HepG2 (cell line): Measurements from ENCODE around the gene RNF208.

ENCODE experiments used
- ATF1 ChIP-seq: IDR thresholded peaks from 2 replicates; pipeline ENCODE4 v1.6.1; 2016; ENCODE audit warnings: mild to moderate bottlenecking, control low read depth
- HOXA7 ChIP-seq: sonication (generic); formaldehyde crosslinking; IDR thresholded peaks from 2 replicates; pipeline ENCODE4 v1.8.1; 2022; ENCODE audit warnings: mild to moderate bottlenecking, missing genetic modification reagents, moderate library complexity
- MAZ ChIP-seq, 2 experiments: sonication (generic) in 1 of 2; formaldehyde crosslinking in 1 of 2; IDR thresholded peaks; 2 replicates each; pipeline versions ENCODE4 v1.5.0 to v1.6.1; 2012 to 2020; ENCODE audit warnings: low read depth in 2 of 2, mild to moderate bottlenecking in 2 of 2, borderline replicate concordance in 1 of 2, improper control_type of control experiment in 1 of 2, low read length in 1 of 2, missing genetic modification reagents in 1 of 2, moderate library complexity in 1 of 2
- POLR2A ChIP-seq, 2 experiments: IDR thresholded peaks; 2 replicates each; pipeline ENCODE4 v1.6.1; 2011; ENCODE audit warnings: low read depth in 2 of 2, low read length in 2 of 2, mild to moderate bottlenecking in 1 of 2, moderate library complexity in 1 of 2; ENCODE audit not compliant: insufficient read depth in 1 of 2
- POLR2AphosphoS5 ChIP-seq: IDR thresholded peaks from 2 replicates; pipeline ENCODE4 v1.6.1; 2012; ENCODE audit warnings: low read depth, low read length
- SP1 ChIP-seq, 2 experiments: fragments of 450-650 bp in 1 of 2; sonication (generic) in 1 of 2; formaldehyde crosslinking in 1 of 2; IDR thresholded peaks; 2 replicates each; pipeline versions ENCODE4 v1.4.0 to v1.6.1; 2016 to 2020; ENCODE audit warnings: missing genetic modification reagents in 1 of 2
- ZNF432 ChIP-seq: sonication (generic); formaldehyde crosslinking; IDR thresholded peaks from 2 replicates; pipeline ENCODE4 v1.5.0; 2020; ENCODE audit warnings: missing genetic modification reagents, mild to moderate bottlenecking, borderline replicate concordance
- TF ChIP-seq, protein P1 (sequence below): sonication (generic); formaldehyde crosslinking; IDR thresholded peaks from 2 replicates; pipeline ENCODE4 v1.5.0; 2020; ENCODE audit warnings: mild to moderate bottlenecking, missing genetic modification reagents, moderate library complexity
- TF ChIP-seq, protein P2 (sequence below): sonication (generic); formaldehyde crosslinking; IDR thresholded peaks from 2 replicates; pipeline ENCODE4 v1.4.0; 2020; ENCODE audit warnings: missing genetic modification reagents, borderline replicate concordance
- TF ChIP-seq, protein P3 (sequence below): sonication (generic); formaldehyde crosslinking; IDR thresholded peaks from 2 replicates; pipeline ENCODE4 v1.8.0; 2022; ENCODE audit warnings: mild to moderate bottlenecking, missing genetic modification reagents
- TF ChIP-seq, protein P4 (sequence below): sonication (generic); formaldehyde crosslinking; IDR thresholded peaks from 2 replicates; pipeline ENCODE4; 2020; ENCODE audit warnings: missing genetic modification reagents, mild to moderate bottlenecking, borderline replicate concordance
- TF ChIP-seq, protein P5 (sequence below): conservative IDR thresholded peaks from 2 replicates; pipeline ENCODE4 v1.6.1; 2018; ENCODE audit warnings: missing genetic modification reagents

DNA sequence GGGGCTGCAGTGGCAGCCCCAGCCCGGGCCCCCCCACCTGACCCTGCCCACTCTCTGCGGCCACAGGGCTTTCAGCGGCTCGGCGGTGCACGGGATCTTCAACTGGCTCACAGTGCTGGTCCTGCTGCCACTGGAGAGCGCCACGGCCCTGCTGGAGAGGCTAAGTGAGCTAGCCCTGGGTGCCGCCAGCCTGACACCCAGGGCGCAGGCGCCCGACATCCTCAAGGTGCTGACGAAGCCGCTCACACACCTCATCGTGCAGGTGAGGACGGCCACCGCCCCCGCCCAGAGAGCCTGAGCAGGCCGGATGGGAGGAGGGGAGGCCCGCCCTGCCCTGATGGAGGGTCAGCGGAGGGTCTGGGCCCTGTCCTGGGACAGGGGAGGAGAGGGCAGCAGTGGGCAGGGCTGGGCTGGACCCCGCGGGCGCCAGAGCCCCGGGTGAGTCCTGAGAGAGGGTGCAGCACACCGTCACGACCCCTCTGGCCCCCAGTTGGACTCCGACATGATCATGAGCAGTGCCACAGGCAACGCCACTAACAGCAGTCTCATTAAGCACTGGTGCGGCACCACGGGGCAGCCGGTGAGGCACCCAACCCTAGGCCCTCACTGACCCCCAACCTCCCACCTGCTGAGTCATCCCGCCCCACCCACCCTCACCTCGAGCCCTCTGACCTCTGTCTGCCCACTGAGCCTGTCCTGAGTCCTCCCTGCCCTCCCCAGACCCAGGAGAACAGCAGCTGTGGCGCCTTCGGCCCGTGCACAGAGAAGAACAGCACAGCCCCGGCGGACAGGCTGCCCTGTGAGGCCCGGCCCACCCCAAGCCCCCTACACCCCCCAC is 11.3 kb upstream of the RNF208 start:
- TF ChIP-seq SP1 (IDR thresholded peaks at IDR 0.05) (no peak), SP1 (CRISPR knock-in tag; IDR thresholded peaks at IDR 0.05) (no peak), ATF1 (CRISPR knock-in tag) (no peak), HOXA7 (CRISPR knock-in tag) (no peak), MAZ (IDR thresholded peaks at IDR 0.05; ENCODE audit: borderline replicate concordance, low read depth, low read length) (no peak), MAZ (CRISPR knock-in tag; IDR thresholded peaks at IDR 0.05; ENCODE audit: low read depth) (no peak), POLR2A (IDR thresholded peaks at IDR 0.05; ENCODE audit: insufficient read depth in 1 of 2, low read depth in 2 of 2, low read length in 2 of 2) (no peak), POLR2AphosphoS5 (no peak), ZNF432 (CRISPR knock-in tag) (no peak)
- TF ChIP-seq, protein P1, sequence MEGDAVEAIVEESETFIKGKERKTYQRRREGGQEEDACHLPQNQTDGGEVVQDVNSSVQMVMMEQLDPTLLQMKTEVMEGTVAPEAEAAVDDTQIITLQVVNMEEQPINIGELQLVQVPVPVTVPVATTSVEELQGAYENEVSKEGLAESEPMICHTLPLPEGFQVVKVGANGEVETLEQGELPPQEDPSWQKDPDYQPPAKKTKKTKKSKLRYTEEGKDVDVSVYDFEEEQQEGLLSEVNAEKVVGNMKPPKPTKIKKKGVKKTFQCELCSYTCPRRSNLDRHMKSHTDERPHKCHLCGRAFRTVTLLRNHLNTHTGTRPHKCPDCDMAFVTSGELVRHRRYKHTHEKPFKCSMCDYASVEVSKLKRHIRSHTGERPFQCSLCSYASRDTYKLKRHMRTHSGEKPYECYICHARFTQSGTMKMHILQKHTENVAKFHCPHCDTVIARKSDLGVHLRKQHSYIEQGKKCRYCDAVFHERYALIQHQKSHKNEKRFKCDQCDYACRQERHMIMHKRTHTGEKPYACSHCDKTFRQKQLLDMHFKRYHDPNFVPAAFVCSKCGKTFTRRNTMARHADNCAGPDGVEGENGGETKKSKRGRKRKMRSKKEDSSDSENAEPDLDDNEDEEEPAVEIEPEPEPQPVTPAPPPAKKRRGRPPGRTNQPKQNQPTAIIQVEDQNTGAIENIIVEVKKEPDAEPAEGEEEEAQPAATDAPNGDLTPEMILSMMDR (CRISPR knock-in tag), result no peak; the same call in 1 of the 2 replicates
- TF ChIP-seq, protein P2, sequence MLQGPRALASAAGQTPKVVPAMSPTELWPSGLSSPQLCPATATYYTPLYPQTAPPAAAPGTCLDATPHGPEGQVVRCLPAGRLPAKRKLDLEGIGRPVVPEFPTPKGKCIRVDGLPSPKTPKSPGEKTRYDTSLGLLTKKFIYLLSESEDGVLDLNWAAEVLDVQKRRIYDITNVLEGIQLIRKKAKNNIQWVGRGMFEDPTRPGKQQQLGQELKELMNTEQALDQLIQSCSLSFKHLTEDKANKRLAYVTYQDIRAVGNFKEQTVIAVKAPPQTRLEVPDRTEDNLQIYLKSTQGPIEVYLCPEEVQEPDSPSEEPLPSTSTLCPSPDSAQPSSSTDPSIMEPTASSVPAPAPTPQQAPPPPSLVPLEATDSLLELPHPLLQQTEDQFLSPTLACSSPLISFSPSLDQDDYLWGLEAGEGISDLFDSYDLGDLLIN (CRISPR knock-in tag), result no peak
- TF ChIP-seq, protein P3, sequence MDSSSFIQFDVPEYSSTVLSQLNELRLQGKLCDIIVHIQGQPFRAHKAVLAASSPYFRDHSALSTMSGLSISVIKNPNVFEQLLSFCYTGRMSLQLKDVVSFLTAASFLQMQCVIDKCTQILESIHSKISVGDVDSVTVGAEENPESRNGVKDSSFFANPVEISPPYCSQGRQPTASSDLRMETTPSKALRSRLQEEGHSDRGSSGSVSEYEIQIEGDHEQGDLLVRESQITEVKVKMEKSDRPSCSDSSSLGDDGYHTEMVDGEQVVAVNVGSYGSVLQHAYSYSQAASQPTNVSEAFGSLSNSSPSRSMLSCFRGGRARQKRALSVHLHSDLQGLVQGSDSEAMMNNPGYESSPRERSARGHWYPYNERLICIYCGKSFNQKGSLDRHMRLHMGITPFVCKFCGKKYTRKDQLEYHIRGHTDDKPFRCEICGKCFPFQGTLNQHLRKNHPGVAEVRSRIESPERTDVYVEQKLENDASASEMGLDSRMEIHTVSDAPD (CRISPR knock-in tag), result no peak
- TF ChIP-seq, protein P4, sequence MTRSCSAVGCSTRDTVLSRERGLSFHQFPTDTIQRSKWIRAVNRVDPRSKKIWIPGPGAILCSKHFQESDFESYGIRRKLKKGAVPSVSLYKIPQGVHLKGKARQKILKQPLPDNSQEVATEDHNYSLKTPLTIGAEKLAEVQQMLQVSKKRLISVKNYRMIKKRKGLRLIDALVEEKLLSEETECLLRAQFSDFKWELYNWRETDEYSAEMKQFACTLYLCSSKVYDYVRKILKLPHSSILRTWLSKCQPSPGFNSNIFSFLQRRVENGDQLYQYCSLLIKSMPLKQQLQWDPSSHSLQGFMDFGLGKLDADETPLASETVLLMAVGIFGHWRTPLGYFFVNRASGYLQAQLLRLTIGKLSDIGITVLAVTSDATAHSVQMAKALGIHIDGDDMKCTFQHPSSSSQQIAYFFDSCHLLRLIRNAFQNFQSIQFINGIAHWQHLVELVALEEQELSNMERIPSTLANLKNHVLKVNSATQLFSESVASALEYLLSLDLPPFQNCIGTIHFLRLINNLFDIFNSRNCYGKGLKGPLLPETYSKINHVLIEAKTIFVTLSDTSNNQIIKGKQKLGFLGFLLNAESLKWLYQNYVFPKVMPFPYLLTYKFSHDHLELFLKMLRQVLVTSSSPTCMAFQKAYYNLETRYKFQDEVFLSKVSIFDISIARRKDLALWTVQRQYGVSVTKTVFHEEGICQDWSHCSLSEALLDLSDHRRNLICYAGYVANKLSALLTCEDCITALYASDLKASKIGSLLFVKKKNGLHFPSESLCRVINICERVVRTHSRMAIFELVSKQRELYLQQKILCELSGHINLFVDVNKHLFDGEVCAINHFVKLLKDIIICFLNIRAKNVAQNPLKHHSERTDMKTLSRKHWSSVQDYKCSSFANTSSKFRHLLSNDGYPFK (CRISPR knock-in tag), result no peak
- TF ChIP-seq, protein P5, sequence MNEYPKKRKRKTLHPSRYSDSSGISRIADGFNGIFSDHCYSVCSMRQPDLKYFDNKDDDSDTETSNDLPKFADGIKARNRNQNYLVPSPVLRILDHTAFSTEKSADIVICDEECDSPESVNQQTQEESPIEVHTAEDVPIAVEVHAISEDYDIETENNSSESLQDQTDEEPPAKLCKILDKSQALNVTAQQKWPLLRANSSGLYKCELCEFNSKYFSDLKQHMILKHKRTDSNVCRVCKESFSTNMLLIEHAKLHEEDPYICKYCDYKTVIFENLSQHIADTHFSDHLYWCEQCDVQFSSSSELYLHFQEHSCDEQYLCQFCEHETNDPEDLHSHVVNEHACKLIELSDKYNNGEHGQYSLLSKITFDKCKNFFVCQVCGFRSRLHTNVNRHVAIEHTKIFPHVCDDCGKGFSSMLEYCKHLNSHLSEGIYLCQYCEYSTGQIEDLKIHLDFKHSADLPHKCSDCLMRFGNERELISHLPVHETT (CRISPR knock-in tag), result no peak
